SU-DHL-6 (cell line): ENCODE measurements around the gene SETD6.

Source experiments
- CTCF ChIP-seq: fragments of 200-600 bp; sonication (generic); IDR thresholded peaks from one replicate; pipeline ENCODE4 v1.5.1; 2017; ENCODE audit warnings: antibody characterized with exemption, mild to moderate bottlenecking, low read length, moderate library complexity; ENCODE audit not compliant: insufficient read depth, poor library complexity, severe bottlenecking
- EZH2phosphoT487 ChIP-seq: fragments of 200-600 bp; sonication (generic), shearing (Covaris generic); conservative IDR thresholded peaks from 2 replicates; pipeline ENCODE4 v1.6.1; 2018; ENCODE audit warnings: mild to moderate bottlenecking, antibody characterized with exemption, low read length, moderate library complexity, mixed read lengths

GRCh38 chr16:58533751-58534470 lies 18.6 kb downstream of the SETD6 start:
- TF ChIP-seq CTCF (no peak), EZH2phosphoT487 (no peak)
